ENCODE data around the gene RFX8.

The RFX8 gene

DNA sequence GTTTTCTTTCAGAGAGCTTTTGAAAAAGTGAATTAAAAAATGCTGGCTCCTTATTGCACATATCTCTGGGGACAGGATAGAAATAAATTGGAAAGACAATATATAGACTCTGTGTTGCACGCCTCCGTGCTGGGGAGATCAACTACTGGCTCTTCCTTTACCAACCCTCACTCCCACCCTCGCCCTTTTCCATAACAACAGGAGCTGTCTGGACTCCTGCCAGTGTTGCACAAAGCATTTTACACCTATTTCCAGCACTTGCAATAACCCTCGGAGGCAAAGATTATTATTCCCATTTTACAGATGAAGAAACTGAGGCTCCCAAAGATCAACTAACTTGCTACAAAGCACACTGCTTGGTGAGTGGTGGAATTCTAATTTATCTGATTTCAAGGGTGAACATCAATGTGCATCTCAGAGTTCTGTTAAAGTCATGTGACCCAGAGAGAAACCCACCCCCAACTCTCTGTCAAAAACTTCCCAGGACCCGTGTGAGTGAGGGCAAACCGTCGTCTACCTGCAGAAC lies 91.8 kb downstream of the RFX8 start:
- DNase-seq (ENCODE audit: low read depth in 3 of 3, low spot score in 1 of 3) = no peak

DNA sequence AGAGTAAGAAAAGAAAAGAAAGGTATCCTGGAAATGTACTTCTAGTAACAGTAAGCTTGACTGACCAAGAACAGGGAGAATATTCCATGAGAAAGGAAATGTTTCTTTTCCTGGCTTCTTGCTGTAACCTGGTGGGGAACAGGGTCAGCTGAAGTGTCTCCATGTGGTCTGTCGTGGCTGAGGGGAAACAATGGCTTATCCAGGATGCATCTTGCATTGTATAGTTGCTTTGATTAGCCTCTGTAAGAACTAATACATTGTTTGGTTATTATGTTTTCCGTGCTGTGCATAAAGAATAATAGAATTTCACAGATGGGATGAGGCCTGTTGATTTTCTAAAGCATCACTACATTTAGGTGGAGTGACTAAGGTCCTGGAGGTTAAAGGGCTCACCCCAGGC lies 92.5 kb downstream of the RFX8 start:
- DNase-seq (ENCODE audit: low read depth in 3 of 3, low spot score in 1 of 3) = no peak

DNA sequence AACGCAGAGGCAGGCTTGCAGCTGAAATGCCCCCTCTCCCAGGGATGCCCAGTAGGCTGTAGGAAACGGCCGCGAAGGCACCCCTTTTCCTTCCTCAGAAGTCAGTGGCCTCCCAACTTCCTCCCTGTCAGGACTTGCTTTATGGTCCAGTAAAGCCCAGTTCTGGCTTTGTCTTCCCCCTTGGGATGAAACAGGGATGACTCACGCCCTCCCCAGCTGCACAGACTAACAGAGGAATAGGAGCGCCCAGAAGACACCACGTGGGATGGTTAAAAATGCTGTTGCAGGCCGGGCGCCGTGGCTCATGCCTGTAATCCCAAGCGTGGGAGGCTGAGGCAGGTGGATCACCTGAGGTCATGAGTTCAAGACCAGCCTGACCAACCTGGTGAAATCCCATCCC lies 94.5 kb downstream of the RFX8 start:
- DNase-seq (ENCODE audit: low read depth in 3 of 3, low spot score in 1 of 3) = no peak

GRCh38 chr2:101379091-101379490 lies 95.8 kb downstream of the RFX8 start:
- no peak for DNase-seq (ENCODE audit: low read depth in 3 of 3, low spot score in 1 of 3)

- no peak for DNase-seq (ENCODE audit: low read depth in 3 of 3, low spot score in 1 of 3)
Observed at GRCh38 chr2:101375653-101376052, 99.3 kb downstream of the RFX8 start.

DNA sequence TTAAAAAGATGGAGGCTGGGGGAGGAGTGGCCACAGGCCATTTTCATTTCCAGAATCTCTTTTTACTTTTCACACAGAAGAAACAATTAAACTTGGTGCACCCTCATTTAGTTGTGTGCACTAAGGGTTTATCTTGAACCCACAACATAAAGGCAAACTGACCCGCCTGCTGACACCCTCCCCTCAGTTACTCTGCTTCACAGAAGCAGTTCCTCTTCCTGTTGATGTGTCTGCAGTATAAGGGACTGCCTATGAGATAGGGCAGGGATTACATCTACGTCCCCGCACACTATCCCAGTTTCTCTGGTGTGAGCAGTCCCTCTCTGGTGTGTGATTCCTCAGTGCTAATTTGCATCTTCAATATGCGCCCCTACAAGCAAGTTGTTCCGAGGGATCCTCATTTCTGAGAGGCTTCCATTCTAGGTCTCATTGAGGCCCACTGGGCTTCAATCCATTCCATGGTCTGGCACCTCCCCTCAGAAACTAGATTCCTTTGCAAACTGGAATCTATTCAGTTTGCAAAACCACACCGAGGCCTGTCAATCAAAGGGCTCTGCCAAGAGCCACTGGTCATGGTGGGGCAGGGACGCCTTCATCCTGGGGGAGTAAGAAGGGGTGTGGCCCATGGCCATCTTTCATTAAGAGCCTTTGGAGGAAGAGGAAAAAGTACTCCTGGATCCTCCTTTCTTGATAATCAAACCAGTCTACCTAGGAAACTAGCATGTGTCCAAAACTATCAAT lies 99.9 kb downstream of the RFX8 start:
- no peak for DNase-seq (ENCODE audit: low read depth in 3 of 3, low spot score in 1 of 3)

- no peak for DNase-seq (ENCODE audit: low read depth in 3 of 3, low spot score in 1 of 3)
Observed at GRCh38 chr2:101372792-101373191, 102.1 kb downstream of the RFX8 start.

DNA sequence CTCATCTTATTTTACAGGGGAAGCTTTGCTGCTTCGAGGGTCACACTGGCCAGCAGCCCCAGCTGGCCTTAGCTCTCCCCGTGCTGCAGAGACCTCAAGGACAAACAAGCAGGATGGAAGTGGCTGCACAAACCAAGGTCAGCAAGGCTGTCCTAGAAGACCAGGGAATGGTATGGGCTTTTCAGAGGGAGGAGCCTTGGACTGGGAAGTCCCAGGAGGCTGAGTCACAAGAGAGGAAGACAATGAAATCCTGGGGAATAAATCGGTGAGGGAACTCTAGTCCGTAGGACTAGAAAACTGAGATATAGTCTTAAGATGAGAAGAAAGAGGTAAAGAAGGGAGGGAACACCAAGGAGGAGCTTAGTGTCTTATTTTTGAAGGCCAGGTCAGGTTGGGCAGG lies 103.3 kb downstream of the RFX8 start:
- no peak for DNase-seq (ENCODE audit: low read depth in 3 of 3, low spot score in 1 of 3)

- DNase-seq (ENCODE audit: low read depth in 3 of 3, low spot score in 1 of 3) = no peak
Observed at GRCh38 chr2:101369100-101369499, 105.8 kb downstream of the RFX8 start.

- no peak for DNase-seq (ENCODE audit: low read depth in 3 of 3, low spot score in 1 of 3)
Observed at GRCh38 chr2:101368376-101368775, 106.5 kb downstream of the RFX8 start.

GRCh38 chr2:101367508-101367907 lies 107.4 kb downstream of the RFX8 start:
- DNase-seq (ENCODE audit: low read depth in 3 of 3, low spot score in 1 of 3) = no peak

- no peak for DNase-seq (ENCODE audit: low read depth in 3 of 3, low spot score in 1 of 3)
Observed at GRCh38 chr2:101364878-101365277, 110.0 kb downstream of the RFX8 start.

DNA sequence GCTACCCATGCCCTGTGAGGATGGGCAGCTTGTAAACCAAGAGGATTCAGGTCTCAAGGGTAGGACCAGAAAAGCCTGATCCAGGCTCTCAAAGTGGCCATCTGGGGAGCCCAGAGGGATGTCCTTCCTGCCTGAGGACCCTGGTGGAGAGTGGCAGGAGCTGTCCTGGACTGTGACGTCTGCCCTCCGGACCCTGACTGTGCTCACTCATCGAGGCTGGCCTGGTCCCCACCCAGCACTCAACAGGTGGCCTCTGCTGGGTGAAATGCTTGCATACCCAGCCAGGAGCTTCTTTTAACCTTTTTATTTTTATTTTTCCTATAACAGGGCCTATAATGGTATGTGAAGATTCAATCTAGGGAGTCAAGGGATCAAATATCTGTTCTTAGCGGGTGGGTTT lies 112.1 kb downstream of the RFX8 start:
- no peak for DNase-seq (ENCODE audit: low read depth in 3 of 3, low spot score in 1 of 3)

DNA sequence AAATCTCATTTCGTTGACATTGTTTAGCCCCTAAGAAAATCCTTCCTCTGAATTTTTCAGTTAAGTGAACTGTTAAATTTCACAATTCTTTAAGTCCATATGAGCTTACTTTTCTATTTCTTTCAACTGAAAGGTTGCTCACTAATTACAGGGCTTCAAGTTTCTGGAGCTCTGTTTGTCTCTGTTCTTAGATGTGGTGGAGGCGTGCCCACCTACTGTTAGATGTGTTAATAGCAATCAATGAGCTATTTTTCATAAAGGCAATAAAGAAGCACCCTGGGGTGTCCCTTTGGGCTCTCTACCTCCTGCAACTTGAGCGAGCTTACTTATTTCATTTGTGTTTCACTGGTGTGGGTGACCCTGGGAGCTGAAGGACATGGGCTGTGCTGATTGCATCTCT lies 112.6 kb downstream of the RFX8 start:
- no peak for DNase-seq (ENCODE audit: low read depth in 3 of 3, low spot score in 1 of 3)

- DNase-seq (ENCODE audit: low read depth in 3 of 3, low spot score in 1 of 3) = no peak
Observed at GRCh38 chr2:101361522-101361921, 113.4 kb downstream of the RFX8 start.

- no peak for DNase-seq (ENCODE audit: low read depth in 3 of 3, low spot score in 1 of 3)
Observed at GRCh38 chr2:101361121-101361520, 113.8 kb downstream of the RFX8 start.

- DNase-seq (ENCODE audit: low read depth in 3 of 3, low spot score in 1 of 3) = no peak
Observed at GRCh38 chr2:101360232-101360631, 114.7 kb downstream of the RFX8 start.

GRCh38 chr2:101359410-101359954 lies 115.4 kb downstream of the RFX8 start:
- DNase-seq (ENCODE audit: low read depth in 3 of 3, low spot score in 1 of 3) = no peak

GRCh38 chr2:101357376-101357775 lies 117.5 kb downstream of the RFX8 start:
- DNase-seq (ENCODE audit: low read depth in 3 of 3, low spot score in 1 of 3) = no peak

- no peak for DNase-seq (ENCODE audit: low read depth in 3 of 3, low spot score in 1 of 3)
Observed at GRCh38 chr2:101356521-101356920, 118.4 kb downstream of the RFX8 start.

- no peak for DNase-seq (ENCODE audit: low read depth in 3 of 3, low spot score in 1 of 3)
Observed at GRCh38 chr2:101356055-101356454, 118.9 kb downstream of the RFX8 start.

- DNase-seq (ENCODE audit: low read depth in 3 of 3, low spot score in 1 of 3) = no peak
Observed at GRCh38 chr2:101355401-101356054, 119.4 kb downstream of the RFX8 start.
